ENCODE results near the gene CAPN15. TPM values are rescaled to one million over a fixed set of nuclear protein-coding genes. Genes with fewer than 3 reads are reported as not detected.

CAPN15 gene
- total RNA-seq, 1 experiment from 2014 or later = 60.4 TPM

DNA sequence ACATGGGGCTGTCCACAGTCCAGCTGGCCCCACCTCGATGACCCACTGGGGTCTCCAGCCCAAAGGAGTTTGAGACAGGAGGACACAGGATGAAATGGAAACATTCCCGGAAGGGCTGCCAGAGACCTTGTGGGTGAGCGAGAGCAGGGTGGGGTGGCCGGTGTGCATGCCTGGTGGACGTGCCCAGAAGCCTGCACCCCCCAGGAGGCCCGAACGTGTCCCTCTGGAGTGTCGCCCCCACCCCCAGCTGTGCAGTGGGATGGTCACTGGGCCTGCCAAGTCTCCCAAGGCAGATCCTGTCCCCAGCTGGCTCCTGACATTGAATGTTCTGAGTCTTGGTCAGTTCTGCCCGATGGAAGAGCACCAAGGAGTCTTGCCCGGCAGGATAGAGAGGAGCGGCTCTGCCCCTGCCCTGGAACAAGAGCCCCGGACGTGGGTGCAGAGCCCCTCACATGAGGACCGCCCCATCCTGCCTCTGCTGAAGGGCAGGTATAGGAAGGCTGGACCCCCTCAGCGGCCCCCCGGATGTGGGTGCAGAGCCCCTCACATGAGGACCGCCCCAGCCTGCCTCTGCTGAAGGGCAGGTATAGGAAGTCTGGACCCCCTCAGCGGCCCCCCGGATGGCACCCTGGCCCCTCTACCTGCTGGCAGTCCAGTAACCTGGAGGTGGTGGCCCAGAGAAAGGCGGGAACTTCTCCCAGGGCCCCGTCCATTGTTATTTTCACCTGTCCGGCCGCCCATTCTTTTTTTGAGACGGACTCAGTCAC is 3.1 kb upstream of the CAPN15 start:
- H2AFZ ChIP-seq (ENCODE audit: low read length) = no peak overlapping the region
- ATAC-seq = no peak
- no peak overlapping the region for H3K4me3 ChIP-seq (ENCODE audit: low read length)
- no peaks in the 10 kb centered on the region for H3K9me3 ChIP-seq (ENCODE audit: low read length)
- no peaks in the 10 kb centered on the region for H3F3A ChIP-seq (ENCODE audit: low read length, unreplicated experiment)
- no peak for DNase-seq
- peaks cover 41% of the 10 kb centered on the region for H3K79me2 ChIP-seq (ENCODE audit: low read length)
- no TSS peak for BruUV-seq (replicated peaks)
- no peak overlapping the region for H3K9ac ChIP-seq (ENCODE audit: low read length)
- no peak for TF ChIP-seq EZH2phosphoT487 (IDR thresholded peaks at IDR 0.05; ENCODE audit: borderline replicate concordance, low read length)
- peaks cover 8% of the 10 kb centered on the region for H4K20me1 ChIP-seq (ENCODE audit: low read length)
- intact Hi-C loops (cut with micrococcal nuclease) = loop anchor here (10.0 kb wide), 1 partner anchor 60 kb away; no protein-coding TSS in a partner anchor
- H3K27ac ChIP-seq (ENCODE audit: low read length) = no peak overlapping the region
- no peaks in the 10 kb centered on the region for H3K27me3 ChIP-seq (ENCODE audit: low read length)
- no peaks in the 10 kb centered on the region for H3K36me3 ChIP-seq (ENCODE audit: low read depth, low read length)
- H3K9me2 ChIP-seq (replicated peaks; ENCODE audit: low read length) = no peaks in the 10 kb centered on the region
- H3K4me2 ChIP-seq (ENCODE audit: low read length) = peak overlapping the region; percentile 100
- ChIA-PET POLR2A (ENCODE audit: unreplicated experiment) (no interaction called here), CTCF (no interaction called here)
- H3K4me1 ChIP-seq (ENCODE audit: insufficient read depth, low read length) = peaks cover 24% of the 10 kb centered on the region

DNA sequence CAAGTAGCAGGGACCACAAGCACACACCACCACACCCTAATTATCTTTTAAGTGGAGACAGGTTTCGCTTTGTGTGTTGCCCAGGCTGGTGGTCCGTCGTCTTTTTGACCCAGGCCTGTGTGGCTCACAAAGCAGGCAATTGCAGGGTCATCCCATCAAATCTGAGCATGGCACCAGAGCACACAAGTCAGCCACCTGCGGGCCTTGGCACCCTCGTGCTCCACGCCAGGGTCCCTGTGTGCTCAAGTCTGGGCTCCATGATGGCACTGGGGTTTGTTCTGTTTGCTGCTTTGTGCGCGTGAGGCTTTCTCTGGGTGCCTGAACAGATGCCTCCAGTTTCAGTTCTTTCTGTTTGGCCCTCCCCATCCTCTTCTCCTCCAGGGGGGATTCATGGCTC is 2.4 kb upstream of the CAPN15 start:
- Histone ChIP-seq H3K79me2 (ENCODE audit: low read length) (peaks cover 47% of the 10 kb centered on the region), H3K27ac (ENCODE audit: low read length) (peak overlapping the region; percentile 84), H3K36me3 (ENCODE audit: low read depth, low read length) (no peaks in the 10 kb centered on the region), H3K4me3 (ENCODE audit: low read length) (no peak overlapping the region; the same call in 1 of the 2 replicates), H3K4me1 (ENCODE audit: insufficient read depth, low read length) (peaks cover 26% of the 10 kb centered on the region), H3K9me2 (replicated peaks; ENCODE audit: low read length) (no peaks in the 10 kb centered on the region), H3K4me2 (ENCODE audit: low read length) (peak overlapping the region; percentile 100), H3K9ac (ENCODE audit: low read length) (no peak overlapping the region), H3F3A (ENCODE audit: low read length, unreplicated experiment) (no peaks in the 10 kb centered on the region), H3K27me3 (ENCODE audit: low read length) (no peaks in the 10 kb centered on the region), H4K20me1 (ENCODE audit: low read length) (peaks cover 15% of the 10 kb centered on the region), H2AFZ (ENCODE audit: low read length) (no peak overlapping the region), H3K9me3 (ENCODE audit: low read length) (no peaks in the 10 kb centered on the region)
- ATAC-seq = no peak
- intact Hi-C loops (cut with micrococcal nuclease) = loop anchor here (10.0 kb wide), 1 partner anchor 60 kb away; no protein-coding TSS in a partner anchor
- TF ChIP-seq EZH2 (IDR thresholded peaks at IDR 0.05; ENCODE audit: low read length, unreplicated experiment) = no peak
- no peak for TF ChIP-seq EZH2phosphoT487 (IDR thresholded peaks at IDR 0.05; ENCODE audit: borderline replicate concordance, low read length)
- TF ChIP-seq, protein P1, sequence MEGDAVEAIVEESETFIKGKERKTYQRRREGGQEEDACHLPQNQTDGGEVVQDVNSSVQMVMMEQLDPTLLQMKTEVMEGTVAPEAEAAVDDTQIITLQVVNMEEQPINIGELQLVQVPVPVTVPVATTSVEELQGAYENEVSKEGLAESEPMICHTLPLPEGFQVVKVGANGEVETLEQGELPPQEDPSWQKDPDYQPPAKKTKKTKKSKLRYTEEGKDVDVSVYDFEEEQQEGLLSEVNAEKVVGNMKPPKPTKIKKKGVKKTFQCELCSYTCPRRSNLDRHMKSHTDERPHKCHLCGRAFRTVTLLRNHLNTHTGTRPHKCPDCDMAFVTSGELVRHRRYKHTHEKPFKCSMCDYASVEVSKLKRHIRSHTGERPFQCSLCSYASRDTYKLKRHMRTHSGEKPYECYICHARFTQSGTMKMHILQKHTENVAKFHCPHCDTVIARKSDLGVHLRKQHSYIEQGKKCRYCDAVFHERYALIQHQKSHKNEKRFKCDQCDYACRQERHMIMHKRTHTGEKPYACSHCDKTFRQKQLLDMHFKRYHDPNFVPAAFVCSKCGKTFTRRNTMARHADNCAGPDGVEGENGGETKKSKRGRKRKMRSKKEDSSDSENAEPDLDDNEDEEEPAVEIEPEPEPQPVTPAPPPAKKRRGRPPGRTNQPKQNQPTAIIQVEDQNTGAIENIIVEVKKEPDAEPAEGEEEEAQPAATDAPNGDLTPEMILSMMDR (conservative IDR thresholded peaks at IDR 0.05; ENCODE audit: low read depth, low read length) = no peak
- no peak for DNase-seq
- BruUV-seq (replicated peaks) = no TSS peak
- CTCF ChIA-PET = no interaction called here
- POLR2A ChIA-PET (ENCODE audit: unreplicated experiment) = no interaction called here

GRCh38 chr16:525520-526180 is 1.9 kb upstream of the CAPN15 start:
- no peaks in the 10 kb centered on the region for H3K9me3 ChIP-seq (ENCODE audit: low read length)
- POLR2A ChIA-PET (ENCODE audit: unreplicated experiment) = no interaction called here
- ATAC-seq (peak; percentile 48), DNase-seq (peak; percentile 88)
- H3K27ac ChIP-seq (ENCODE audit: low read length) = peak overlapping the region; percentile 84
- peaks cover 26% of the 10 kb centered on the region for H3K4me1 ChIP-seq (ENCODE audit: insufficient read depth, low read length)
- intact Hi-C loops (cut with micrococcal nuclease) = loop anchor here (10.0 kb wide), 1 partner anchor 59 kb away; no protein-coding TSS in a partner anchor
- BruUV-seq (replicated peaks) = no TSS peak
- peak overlapping the region; percentile 100 for H3K4me2 ChIP-seq (ENCODE audit: low read length)
- H3K27me3 ChIP-seq (ENCODE audit: low read length) = no peaks in the 10 kb centered on the region
- H3K9ac ChIP-seq (ENCODE audit: low read length) = peak overlapping the region; percentile 98
- peaks cover 53% of the 10 kb centered on the region for H3K79me2 ChIP-seq (ENCODE audit: low read length)
- H2AFZ ChIP-seq (ENCODE audit: low read length) = no peak overlapping the region
- no peaks in the 10 kb centered on the region for H3K36me3 ChIP-seq (ENCODE audit: low read depth, low read length)
- no peaks in the 10 kb centered on the region for H3F3A ChIP-seq (ENCODE audit: low read length, unreplicated experiment)
- H3K4me3 ChIP-seq (ENCODE audit: low read length) = peak overlapping the region; percentile 90
- H3K9me2 ChIP-seq (replicated peaks; ENCODE audit: low read length) = no peaks in the 10 kb centered on the region
- H4K20me1 ChIP-seq (ENCODE audit: low read length) = peaks cover 20% of the 10 kb centered on the region
- CTCF ChIA-PET = no interaction called here
- TF ChIP-seq EZH2 (IDR thresholded peaks at IDR 0.05; ENCODE audit: low read length, unreplicated experiment) (no peak), EZH2phosphoT487 (IDR thresholded peaks at IDR 0.05; ENCODE audit: borderline replicate concordance, low read length) (no peak)
- TF ChIP-seq, protein P1 (conservative IDR thresholded peaks at IDR 0.05; ENCODE audit: low read depth, low read length) = no peak

Data from PC-3 (cell line).